LoVo (cell line): ENCODE measurements around the gene MEGF11.

ENCODE experiments used
- DNase-seq: peaks from one replicate; pipeline ENCODE4 v3.0.0-alpha.2; 2016; ENCODE audit warnings: low spot score

Gene MEGF11

GRCh38 chr15:65970937-65971740 lies 282.4 kb downstream of the MEGF11 start:
- DNase-seq, result peak; percentile 57

DNA sequence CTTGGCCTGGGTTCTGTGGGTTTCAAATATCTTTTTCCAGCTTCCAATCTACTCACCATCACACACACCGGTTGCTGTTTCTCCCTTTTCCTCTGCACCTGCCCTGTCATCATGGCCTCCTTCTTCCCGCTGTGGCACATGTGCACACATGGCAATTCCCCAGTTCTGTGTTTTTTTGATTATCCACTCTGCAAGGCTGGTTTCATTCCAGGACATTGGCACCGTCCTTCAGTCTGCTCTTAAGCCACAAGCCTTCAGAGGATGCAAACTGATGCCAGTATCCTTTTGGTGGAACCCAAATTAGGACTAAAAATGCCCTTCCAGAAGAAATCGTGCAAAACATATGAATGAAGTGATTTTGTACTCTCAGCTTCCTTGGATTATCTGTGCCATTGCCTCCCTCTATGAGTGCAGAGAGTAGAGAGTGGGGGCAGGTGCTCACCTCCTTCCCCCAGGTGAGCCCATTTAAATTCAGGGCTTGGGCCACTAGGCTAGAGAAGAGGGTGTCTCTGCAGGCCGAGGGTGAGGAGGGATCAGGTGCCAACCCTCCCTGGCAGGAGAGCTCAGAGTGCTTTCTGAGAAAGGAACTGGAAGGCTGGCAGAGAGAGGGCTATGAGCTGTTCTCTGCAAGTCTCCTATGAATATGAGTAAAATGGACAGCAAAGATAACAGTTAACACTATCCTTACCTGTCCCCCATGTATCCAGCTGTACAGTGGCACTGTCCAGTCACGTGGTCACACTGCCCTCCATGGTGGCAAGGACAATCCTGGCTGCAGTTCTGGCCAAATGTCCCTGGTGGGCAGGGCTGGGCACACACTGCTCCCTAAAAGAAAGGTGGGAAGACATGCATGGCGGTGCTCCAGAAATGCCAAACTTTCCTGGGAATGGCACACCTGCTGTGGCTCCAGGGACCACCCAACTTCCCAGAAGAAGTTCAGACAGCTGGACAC lies 283.4 kb downstream of the MEGF11 start:
- no peak for DNase-seq

- DNase-seq, result no peak
These were observed 285.0 kb downstream of the MEGF11 start for GRCh38 chr15:65968511-65968910.

DNA sequence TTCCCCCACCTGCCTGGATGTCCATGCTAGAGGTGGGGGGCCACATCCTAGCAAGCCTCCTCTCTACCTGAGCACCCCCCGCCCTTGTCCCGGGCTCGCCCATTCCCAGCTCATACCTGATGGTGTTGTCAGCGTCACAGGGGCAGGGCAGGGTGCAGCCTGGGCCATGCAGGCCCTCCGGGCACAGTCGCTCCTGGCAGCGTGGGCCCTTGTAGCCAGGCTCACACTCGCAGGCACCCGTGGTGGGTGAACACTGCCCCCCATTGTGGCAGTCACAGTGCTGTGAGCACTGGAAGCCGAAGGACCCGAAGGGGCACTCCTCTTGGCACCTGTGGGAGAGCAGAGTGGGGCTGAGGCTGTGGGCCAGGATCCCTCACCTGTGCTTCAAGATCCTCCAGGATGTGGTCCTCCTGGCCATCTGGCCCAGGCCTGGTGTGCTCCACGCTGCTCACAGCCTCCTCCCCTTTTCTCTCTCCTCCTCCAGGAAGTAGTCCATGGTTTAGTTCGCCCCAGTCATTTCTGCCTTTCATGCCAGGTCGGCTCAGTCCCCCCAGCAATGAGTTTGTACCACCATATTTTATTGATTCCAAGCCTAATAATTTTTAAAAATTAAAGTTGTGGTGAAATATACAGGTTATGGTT lies 288.6 kb downstream of the MEGF11 start:
- no peak for DNase-seq

- DNase-seq, result no peak
These were observed 289.6 kb downstream of the MEGF11 start for GRCh38 chr15:65963911-65964482.

- DNase-seq, result no peak
These were observed 290.2 kb downstream of the MEGF11 start for GRCh38 chr15:65963358-65963757.

DNA sequence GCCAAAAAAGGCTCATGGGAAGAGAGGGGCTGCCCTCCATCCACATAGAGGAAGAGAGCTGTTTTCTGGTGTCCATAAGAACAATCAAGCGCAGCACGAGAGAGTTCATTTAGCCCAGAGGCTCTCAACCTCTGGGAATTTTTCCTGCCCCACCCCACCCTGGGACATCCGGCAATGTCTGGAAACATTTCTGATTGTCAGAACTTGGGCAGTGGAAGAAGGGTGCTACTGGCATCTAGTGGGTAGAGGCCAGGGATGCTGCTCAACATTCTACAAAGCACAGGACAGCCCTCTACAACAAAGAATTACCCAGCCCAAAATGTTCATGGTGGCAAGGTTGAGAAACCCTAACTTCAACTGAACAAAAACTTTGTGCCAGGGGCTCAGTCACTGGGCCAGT lies 291.4 kb downstream of the MEGF11 start:
- DNase-seq, result no peak

DNA sequence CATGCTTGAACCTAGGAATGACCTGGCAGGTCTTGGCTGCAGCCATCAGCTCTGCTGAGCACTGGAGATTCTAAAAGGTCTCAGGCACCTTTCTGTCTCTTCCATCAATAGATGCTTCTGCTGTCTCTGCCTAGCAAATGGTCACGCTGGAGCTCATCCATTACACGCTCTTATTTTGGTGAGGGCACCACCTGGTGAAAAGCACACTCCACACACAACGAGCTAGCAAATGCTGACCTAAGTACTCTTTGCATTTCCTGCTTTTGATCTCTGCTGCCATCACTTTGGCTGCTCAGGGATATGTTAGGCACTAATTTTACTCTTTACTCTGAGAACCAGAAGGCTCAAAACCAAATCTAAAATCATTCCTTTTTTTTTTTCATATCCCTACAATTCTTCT lies 293.0 kb downstream of the MEGF11 start:
- no peak for DNase-seq

GRCh38 chr15:65958835-65959234 lies 294.7 kb downstream of the MEGF11 start:
- DNase-seq, result no peak

- no peak for DNase-seq
These were observed 296.1 kb downstream of the MEGF11 start for GRCh38 chr15:65957451-65957850.

GRCh38 chr15:65956899-65957298 lies 296.7 kb downstream of the MEGF11 start:
- no peak for DNase-seq

GRCh38 chr15:65956307-65956706 lies 297.2 kb downstream of the MEGF11 start:
- DNase-seq, result no peak

GRCh38 chr15:65954289-65954741 lies 299.2 kb downstream of the MEGF11 start:
- no peak for DNase-seq

DNA sequence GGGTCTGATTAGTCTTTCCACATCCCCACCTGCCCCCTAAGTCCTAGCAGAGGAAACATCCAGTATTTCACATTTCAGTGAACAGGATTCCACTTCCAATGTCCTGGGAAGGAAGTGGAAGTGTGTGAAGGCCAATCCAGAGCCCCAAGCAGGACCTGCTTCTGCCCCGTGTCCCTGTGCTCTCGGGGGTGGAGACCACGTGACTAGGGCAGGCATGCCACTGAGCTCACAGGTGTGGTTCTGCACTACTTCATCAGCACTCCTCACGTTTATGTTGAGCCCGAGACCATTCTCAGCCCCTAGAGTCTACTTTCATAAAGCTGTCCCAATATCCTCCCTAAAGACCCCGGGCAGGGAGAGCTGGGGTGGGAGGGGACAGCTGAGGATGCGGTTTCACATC lies 299.9 kb downstream of the MEGF11 start:
- no peak for DNase-seq

- peak; percentile 48 for DNase-seq
These were observed 301.0 kb downstream of the MEGF11 start for GRCh38 chr15:65952391-65953053.

- DNase-seq, result no peak
These were observed 302.5 kb downstream of the MEGF11 start for GRCh38 chr15:65951007-65951406.

GRCh38 chr15:65949491-65949890 lies 304.1 kb downstream of the MEGF11 start:
- no peak for DNase-seq

- no peak for DNase-seq
These were observed 304.5 kb downstream of the MEGF11 start for GRCh38 chr15:65949011-65949410.

GRCh38 chr15:65948383-65948782 lies 305.2 kb downstream of the MEGF11 start:
- no peak for DNase-seq

GRCh38 chr15:65947041-65947440 lies 306.5 kb downstream of the MEGF11 start:
- no peak for DNase-seq

- no peak for DNase-seq
These were observed 307.9 kb downstream of the MEGF11 start for GRCh38 chr15:65945616-65946015.

DNA sequence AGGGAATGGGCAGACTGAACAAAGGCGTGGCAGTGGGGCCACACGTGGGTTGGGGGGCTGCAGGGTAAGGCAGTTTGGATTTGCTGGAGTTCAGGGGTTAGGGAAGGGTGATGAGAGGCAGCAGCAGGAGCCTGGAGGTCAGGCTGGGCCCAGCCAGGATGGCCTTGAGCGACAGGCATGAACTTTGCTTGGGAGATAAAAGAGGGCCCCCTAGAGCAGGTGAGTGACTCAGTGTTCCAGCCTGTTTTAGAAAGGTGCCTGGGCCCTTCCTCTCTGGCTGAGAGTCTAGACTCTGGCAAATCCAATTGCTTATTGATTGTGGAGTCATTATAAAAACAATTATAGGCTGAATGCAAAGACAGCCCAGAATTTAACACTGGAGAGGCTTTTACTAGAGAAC lies 309.1 kb downstream of the MEGF11 start:
- no peak for DNase-seq
